Osteocyte (in vitro differentiated cells): ENCODE data around the gene FBXL16. TPM values are rescaled to one million over a fixed set of nuclear protein-coding genes. Genes with fewer than 3 reads are reported as not detected.

Experiments
- DNase-seq: peaks from one replicate; pipeline ENCODE4 v3.0.0; 2021; ENCODE audit warnings: mixed read lengths; ENCODE audit not compliant: unreplicated experiment; ENCODE audit errors: extremely low spot score
- H3K27ac Mint-ChIP-seq: one replicate; pipeline ENCODE4 v1.8.0; 2021; ENCODE audit warnings: mild to moderate bottlenecking, mixed read lengths; ENCODE audit not compliant: unreplicated experiment
- H3K27me3 Mint-ChIP-seq: one replicate; pipeline ENCODE4 v1.8.0; 2021; ENCODE audit warnings: mixed read lengths; ENCODE audit not compliant: unreplicated experiment
- H3K36me3 Mint-ChIP-seq: one replicate; pipeline ENCODE4 v1.8.0; 2021; ENCODE audit warnings: mixed read lengths; ENCODE audit not compliant: unreplicated experiment
- H3K4me1 Mint-ChIP-seq: one replicate; pipeline ENCODE4 v1.8.0; 2021; ENCODE audit warnings: mixed read lengths; ENCODE audit not compliant: unreplicated experiment
- H3K4me3 Mint-ChIP-seq: one replicate; pipeline ENCODE4 v1.8.0; 2021; ENCODE audit warnings: mild to moderate bottlenecking, moderate library complexity, mixed read lengths; ENCODE audit not compliant: unreplicated experiment
- H3K9me3 Mint-ChIP-seq: one replicate; pipeline ENCODE4 v1.8.0; 2021; ENCODE audit warnings: mixed read lengths; ENCODE audit not compliant: unreplicated experiment
- total RNA-seq: library from RNA; stranded (reverse); gene quantifications from 2 replicates; pipeline ENCODE4 v1.2.1, GENCODE V29; 2021
- TF ChIP-seq, protein P1 (sequence below): fragments of 200-600 bp; sonication (generic); IDR thresholded peaks from 2 replicates; pipeline ENCODE4 v1.5.0; 2021; ENCODE audit warnings: antibody characterized with exemption, mild to moderate bottlenecking, moderate library complexity

FBXL16 gene
- total RNA-seq, 1 donor from 2014 or later = 0.32 TPM

DNA sequence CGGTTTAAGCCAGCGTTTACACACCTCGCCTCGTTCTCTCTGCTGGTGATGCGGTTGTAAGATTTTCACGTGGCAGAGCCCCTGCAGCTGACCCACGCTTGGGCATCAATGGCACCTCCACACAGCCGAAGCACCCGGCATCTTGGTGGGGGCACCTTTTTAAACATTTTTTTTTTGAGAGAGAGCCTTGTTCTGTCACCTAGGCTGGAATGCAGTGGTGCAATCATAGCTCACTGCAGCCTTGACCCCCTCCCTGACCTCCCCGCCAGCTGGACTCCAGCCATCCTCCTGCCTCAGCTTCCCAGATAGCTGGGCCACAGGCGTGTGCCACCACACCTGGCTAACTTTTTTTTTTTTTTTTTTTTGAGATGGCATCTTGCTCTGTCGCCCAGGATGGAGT lies 51.6 kb downstream of the FBXL16 start:
- DNase-seq = no peak
- Mint-ChIP-seq H3K27ac (no peak overlapping the region), H3K36me3 (peaks cover 2% of the 10 kb centered on the region), H3K9me3 (no peaks in the 10 kb centered on the region), H3K4me3 (no peak overlapping the region), H3K27me3 (no peaks in the 10 kb centered on the region), H3K4me1 (peaks cover 8% of the 10 kb centered on the region)
- TF ChIP-seq, protein P1, sequence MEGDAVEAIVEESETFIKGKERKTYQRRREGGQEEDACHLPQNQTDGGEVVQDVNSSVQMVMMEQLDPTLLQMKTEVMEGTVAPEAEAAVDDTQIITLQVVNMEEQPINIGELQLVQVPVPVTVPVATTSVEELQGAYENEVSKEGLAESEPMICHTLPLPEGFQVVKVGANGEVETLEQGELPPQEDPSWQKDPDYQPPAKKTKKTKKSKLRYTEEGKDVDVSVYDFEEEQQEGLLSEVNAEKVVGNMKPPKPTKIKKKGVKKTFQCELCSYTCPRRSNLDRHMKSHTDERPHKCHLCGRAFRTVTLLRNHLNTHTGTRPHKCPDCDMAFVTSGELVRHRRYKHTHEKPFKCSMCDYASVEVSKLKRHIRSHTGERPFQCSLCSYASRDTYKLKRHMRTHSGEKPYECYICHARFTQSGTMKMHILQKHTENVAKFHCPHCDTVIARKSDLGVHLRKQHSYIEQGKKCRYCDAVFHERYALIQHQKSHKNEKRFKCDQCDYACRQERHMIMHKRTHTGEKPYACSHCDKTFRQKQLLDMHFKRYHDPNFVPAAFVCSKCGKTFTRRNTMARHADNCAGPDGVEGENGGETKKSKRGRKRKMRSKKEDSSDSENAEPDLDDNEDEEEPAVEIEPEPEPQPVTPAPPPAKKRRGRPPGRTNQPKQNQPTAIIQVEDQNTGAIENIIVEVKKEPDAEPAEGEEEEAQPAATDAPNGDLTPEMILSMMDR = no peak

DNA sequence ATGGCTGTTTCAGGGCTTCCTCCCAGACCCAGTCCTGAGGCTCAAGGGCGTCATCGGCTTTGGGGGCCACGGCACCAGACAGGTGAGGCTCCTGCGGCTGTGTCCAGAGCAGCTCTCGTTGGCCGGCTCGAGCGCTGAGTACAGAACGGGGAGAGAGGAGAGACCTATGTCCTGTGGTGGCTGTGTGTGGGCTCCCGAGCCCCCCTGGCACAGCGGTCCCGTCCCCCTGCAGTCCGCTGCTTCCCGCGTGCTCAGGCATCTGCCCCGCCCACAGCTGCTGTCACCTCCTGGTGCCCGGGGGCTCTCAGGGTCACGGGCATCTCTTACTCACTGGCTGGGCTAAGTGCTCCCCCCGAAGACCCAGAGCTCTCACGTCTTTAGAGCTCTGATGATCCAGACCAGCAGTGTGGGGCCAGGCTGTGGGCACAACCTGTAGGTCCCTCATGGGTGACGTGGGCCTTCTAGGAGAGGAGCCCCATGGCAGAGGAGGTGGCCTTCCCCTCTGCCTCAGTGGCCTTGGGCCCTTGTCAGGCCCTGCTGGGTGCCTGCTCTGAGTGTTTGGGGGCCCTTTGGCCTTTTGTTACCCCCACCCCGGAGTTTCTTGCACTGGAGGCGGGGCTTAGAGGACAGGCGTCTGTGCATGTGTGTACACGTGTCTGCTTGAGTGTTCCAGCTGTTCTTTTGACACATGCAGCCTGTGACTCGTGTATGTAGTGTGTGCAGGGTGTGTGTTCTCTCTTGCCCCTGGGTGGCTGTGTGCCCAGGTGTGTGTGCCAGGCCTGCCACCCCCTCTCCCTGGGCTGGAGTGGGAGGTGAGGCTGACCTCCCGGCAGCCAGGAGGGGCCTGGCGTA lies 52.9 kb downstream of the FBXL16 start:
- Mint-ChIP-seq H3K27me3 (no peaks in the 10 kb centered on the region), H3K4me1 (peaks cover 17% of the 10 kb centered on the region), H3K4me3 (no peak overlapping the region), H3K9me3 (no peaks in the 10 kb centered on the region), H3K36me3 (no peaks in the 10 kb centered on the region), H3K27ac (no peak overlapping the region)
- DNase-seq = no peak
- TF ChIP-seq, protein P1 = no peak

DNA sequence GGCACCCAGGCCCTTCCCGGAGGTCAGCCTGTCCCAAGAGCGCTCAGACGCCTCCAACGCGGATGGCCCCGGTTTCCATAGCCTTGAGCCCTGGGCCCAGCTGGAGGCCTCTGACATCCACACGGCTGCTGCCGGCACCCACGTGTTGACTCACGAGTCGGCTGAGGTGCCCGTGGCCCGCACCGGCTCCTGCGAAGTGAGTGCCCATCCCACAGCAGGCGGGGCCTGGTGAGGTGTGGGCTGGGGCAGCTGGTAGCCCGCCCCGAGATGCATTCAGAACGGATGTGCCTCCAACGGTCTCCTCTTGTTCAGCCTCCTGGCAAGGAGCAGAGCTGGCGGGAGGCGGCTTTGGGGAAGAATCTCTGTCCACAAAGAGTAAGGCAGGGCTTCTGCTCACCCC lies 53.8 kb downstream of the FBXL16 start:
- no peaks in the 10 kb centered on the region for H3K9me3 Mint-ChIP-seq
- TF ChIP-seq, protein P1 = no peak
- peaks cover 17% of the 10 kb centered on the region for H3K4me1 Mint-ChIP-seq
- H3K27me3 Mint-ChIP-seq = no peaks in the 10 kb centered on the region
- H3K4me3 Mint-ChIP-seq = no peak overlapping the region
- no peak overlapping the region for H3K27ac Mint-ChIP-seq
- no peak for DNase-seq
- no peaks in the 10 kb centered on the region for H3K36me3 Mint-ChIP-seq

DNA sequence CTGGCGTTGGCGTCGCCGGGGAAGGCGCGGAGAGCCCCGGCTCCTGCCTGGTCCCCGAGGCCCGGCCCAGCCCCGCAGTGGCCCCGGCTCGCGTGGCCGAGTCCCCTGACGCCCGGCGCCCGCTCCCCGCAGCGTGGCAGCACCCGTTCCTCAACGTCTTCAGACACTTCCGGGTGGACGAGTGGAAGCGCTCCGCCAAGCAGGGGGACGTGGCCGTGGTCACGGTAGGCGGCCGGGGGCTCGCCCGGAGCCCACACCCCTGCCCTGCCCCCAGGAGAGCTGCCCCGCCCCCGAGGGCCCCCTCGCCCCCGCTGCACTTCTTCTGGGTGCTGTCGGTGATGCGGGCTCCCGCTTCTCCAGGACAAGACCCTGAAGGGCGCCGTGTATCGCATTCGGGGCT lies 56.0 kb downstream of the FBXL16 start:
- Mint-ChIP-seq H3K4me3 (peak overlapping the region; percentile 68), H3K4me1 (peaks cover 23% of the 10 kb centered on the region), H3K36me3 (no peaks in the 10 kb centered on the region), H3K9me3 (no peaks in the 10 kb centered on the region), H3K27me3 (no peaks in the 10 kb centered on the region), H3K27ac (no peak overlapping the region)
- TF ChIP-seq, protein P1 = no peak
- DNase-seq = no peak

DNA sequence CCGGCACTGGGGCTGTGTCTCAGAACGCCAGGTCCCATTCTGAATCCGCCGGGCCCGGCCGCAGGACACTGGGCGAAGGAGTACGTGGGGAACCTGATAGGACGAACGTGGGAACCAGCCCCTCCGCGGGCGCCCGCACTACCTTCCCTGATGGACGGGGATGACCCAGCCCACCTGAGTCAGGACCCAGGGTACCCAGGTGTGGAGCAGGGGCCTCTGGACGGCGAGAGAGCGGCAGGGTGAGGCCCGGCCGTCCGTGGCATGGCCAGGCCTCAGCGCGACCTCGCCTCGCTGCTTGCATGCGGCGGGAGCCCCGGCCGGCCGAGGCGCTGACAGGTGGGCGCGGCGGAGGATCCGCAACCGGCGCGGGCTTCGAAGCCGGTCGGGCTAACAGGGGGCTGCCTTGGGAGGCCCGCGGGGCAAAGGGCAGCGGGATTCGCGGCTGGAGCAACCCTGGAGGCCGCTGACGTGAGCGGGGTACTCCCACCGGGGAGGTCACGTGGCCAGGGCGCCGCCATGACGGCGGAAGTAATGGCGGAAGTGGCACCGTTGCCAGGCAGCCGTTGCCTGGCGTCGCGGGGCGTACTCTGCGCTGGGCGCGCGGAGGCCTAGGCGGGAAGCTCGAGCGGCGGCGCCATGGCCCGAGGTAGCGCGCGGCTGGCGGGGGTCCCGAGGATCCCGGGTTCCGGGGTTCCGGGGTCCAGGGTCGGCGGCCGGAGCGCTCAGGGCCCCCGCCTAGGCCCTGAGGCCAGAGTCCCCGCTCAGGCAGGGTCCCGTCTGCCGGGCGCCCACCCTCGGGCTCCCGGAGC lies 56.6 kb downstream of the FBXL16 start, which contains the start of gene WDR90:
Gene WDR90 (plus strand): TSS at position 585 of the 809 bp plus-strand sequence. CDS start 52 bp downstream, at position 637.
- Mint-ChIP-seq H3K27me3 (no peaks in the 10 kb centered on the region), H3K36me3 (no peaks in the 10 kb centered on the region), H3K4me1 (peaks cover 24% of the 10 kb centered on the region), H3K9me3 (no peaks in the 10 kb centered on the region), H3K27ac (peak within 1 kb of the TSS; percentile 75), H3K4me3 (peak within 1 kb of the TSS; percentile 76)
- DNase-seq = peak; percentile 96
- TF ChIP-seq, protein P1 = no peak
